ENCODE measurements around the gene PXK.
"Not testable (repeated sequence)": the region's sequence is repeated elsewhere in the genome, so short reads cannot be mapped to it uniquely, and the experiment has no call there.

PXK gene

GRCh38 chr3:58332575-58333188, at the start of gene PXK:
TSS of gene PXK (plus strand) at chr3:58332892. CDS start at chr3:58332989, 97 bp downstream.
- DNase-seq = peak; percentile 93

DNA sequence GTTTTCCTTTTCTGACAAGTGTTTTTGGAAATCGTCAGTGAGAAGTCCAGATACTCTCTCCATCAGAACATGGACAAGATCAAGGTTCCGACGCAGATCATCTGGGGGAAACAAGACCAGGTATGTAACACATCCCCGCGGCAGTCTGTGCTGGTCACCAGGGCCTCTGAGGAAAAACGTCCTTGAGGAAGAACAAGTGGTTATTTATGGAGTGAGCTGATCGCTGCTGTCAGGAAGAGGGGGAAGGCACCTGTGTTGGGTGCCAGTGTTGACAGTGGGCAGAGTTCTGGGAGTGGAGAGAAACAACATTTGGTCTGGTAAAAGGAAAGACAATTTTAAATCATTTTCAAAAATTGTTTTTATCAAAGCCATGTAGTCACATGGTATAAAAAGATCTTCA, 47.4 kb upstream of the PXK start:
- DNase-seq = no peak

- DNase-seq = no peak
These were observed 45.3 kb upstream of the PXK start for GRCh38 chr3:58287354-58287753.

DNA sequence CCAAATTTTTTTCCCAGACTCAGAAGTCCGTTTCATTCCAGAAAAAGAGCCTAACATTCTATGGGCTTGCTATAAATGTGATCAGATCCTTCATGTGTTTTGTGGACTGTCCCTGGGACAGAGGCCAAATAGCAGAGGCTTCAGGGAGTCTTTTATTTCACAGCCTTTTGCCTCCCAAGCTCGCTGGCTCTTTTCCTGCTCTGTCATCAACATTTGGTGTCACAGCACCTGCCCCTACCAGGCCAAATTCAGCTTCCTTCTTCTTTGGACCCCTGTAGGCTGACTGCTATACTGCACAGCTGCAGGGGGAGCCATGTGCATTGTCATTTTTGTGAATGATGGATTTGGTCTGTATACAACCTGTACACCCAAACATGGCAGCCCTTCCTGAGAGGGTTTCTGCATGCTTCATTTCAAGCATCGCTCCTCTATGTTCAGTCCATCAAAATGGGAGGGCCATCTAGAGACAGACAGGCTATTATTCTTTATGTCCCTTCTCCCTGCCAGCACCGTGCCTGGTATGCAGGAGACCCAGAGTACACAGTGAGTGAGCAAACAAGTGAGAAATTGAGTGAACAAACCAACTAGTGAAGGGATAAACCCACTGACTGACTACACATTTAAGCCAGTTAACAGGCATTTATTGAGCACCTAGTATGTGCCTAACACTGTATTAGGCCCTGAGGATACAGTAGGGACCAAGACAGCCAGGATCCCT, 44.5 kb upstream of the PXK start:
- DNase-seq = no peak

DNA sequence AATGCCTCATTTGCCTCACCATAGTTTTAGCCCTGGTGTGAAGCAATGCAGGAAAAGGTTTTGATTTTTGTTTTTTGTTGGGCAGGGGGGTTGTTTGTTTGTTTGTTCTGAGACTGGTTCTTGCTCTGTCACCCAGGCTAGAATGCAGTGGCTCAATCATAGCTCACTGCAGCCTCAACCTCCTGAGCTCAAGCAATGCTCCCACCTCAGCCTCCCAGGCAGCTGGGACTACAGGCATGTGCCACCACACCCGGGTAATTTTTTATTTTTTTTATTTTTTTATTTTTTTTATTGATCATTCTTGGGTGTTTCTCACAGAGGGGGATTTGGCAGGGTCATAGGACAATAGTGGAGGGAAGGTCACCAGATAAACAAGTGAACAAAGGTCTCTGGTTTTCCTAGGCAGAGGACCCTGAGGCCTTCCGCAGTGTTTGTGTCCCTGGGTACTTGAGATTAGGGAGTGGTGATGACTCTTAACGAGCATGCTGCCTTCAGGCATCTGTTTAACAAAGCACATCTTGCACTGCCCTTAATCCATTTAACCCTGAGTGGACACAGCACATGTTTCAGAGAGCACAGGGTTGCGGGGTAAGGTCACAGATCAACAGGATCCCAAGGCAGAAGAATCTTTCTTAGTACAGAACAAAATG, 43.6 kb upstream of the PXK start:
- not testable (repeated sequence) for DNase-seq

GRCh38 chr3:58290446-58290845, 42.2 kb upstream of the PXK start:
- not testable (repeated sequence) for DNase-seq

- no peak for DNase-seq
These were observed 40.9 kb upstream of the PXK start for GRCh38 chr3:58291671-58292338.

DNA sequence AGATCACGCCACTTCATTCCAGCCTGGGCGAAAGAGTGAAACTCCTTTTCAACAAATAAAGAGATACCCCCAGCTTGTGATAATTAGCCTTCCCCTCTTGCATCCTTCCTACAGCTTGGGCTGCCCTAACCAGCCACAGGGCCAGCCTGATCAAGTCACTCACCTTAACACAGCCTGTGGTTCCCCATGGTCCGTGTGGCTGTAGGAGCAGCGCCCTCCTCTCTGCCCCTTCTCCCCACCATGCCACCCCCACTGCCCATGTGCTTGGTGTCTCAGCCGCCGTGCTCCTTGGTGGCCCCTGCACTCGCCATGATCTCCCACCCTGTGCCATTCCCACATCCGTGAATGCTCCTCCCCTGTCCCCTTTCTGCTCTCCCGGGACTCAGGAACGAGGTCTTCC, 39.8 kb upstream of the PXK start:
- DNase-seq = no peak

GRCh38 chr3:58293516-58293915, 39.2 kb upstream of the PXK start:
- no peak for DNase-seq

GRCh38 chr3:58296269-58296668, 36.4 kb upstream of the PXK start:
- no peak for DNase-seq

DNA sequence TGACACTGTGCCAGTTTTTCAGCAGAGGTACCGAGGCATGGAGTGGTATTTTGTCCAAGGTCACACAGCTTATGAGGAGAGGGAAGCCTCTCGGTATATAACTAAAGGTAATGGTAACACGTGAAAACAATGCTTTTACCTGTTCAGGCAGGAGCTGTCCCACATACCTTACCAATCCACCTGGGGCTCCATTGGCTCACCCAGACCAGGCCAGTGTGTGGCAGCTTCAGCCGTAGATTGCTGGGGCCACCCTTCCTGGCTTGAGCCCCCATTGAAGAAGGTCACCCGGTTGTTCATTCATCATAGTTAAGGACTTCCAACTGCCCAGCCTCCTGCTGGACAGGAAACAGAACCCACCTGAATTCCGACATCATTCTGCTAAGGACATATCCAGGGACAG, 35.8 kb upstream of the PXK start:
- DNase-seq = no peak

DNA sequence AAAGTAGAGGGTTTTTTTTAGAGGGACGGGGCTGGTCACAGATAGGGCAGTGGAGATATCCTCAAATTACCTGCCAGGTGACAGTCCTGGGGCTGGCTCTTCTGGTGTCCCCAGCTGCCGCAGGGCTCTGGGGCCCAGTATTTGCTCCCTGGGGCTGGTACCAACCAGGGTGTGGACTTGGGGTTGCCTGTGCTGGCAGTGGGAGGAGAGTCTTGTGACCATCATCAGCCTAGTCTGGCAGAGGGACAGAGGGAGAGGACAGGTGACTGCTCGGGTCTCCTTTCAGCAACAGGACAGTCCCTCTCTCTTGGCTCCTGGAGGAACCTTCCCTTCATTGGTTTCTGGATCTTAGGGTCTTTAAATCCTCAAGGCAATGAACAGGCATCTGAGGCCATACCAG, 34.5 kb upstream of the PXK start:
- no peak for DNase-seq

DNA sequence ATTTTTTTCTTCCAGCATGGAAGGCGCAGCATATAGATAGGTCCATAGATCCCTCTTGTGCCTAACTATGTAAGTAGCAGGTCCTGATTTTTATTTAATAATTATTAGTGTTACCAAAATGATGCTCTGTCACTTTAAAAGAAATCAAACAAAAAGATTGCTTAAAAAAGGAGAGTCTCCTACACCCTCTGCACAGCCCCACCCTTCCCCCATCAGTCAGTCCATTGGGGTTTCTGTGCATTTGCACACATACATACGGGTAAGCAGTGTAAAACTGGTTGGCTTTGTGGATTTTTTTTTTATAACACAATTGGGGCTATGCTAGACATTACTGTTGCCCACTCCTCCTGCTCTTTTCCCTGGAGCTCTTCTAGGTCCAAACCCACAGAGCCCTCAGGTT, 33.6 kb upstream of the PXK start:
- no peak for DNase-seq

DNA sequence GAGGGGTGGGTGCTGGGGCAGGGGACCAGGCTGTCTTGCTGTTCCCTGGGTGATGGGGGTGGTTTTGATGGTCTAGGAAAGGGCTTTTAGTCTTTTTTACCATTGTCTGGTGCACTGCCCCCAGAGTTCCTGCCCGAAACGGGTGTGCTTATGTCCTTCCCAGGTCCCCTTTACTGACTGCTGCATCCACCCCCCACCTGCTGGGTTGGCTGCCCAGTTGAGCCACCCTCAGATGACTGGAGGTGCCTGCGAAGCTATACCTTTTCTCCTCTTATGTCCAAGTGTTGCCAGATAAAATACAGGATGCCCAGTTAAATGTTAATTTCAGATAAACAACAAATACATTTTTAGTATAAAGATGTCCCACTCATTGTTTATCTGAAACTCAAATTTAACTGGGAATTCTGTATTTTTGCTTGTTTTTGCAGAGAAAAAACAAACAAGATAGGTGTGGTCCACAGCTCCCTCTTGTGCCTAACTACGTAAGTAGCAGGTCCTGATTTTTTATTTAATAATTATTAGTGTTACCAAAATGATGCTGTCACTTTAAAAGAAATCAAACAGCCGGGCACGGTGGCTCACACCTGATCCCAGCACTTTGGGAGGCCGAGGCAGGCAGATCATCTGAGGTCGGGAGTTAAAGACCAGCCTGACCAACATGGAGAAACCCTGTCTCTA, 32.7 kb upstream of the PXK start:
- DNase-seq = no peak

GRCh38 chr3:58305882-58306711, 26.6 kb upstream of the PXK start, which contains the start of the genes HTD2 and RPP14:
TSS of gene HTD2 (plus strand) at chr3:58306520. CDS start at chr3:58317614, 11,094 bp downstream.
TSS of gene RPP14 (plus strand) at chr3:58306245. CDS start at chr3:58310330, 4,085 bp downstream.
- peak; percentile 100 for DNase-seq

GRCh38 chr3:58307639-58308215, 25.0 kb upstream of the PXK start:
- DNase-seq = peak; percentile 66

DNA sequence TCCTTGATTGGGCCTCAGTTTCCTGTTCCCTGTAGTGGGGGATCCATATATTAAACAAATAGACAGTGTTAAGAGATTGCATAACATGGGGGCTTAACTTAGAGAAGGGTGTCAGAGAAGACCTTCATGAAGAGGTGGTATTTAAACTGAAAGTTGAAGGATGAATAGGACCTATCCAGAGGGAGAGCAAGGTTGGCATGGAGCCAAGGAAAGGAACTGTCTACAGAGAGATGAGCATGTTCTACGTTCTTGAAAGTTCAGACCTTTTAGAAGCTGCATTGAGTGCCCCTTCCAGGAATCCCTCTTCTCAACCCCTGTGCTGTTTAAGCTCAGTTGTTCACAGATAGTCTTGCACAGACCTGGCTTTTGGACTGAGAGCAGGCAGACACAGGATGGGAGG, 24.0 kb upstream of the PXK start:
- peak; percentile 28 for DNase-seq

GRCh38 chr3:58317811-58318210, 14.9 kb upstream of the PXK start:
- DNase-seq = no peak

GRCh38 chr3:58321791-58322190, 10.9 kb upstream of the PXK start:
- DNase-seq = no peak

GRCh38 chr3:58322793-58323192, 9.9 kb upstream of the PXK start:
- no peak for DNase-seq

GRCh38 chr3:58323529-58324390, 8.9 kb upstream of the PXK start:
- no peak for DNase-seq

Data from activated effector memory CD4-positive, alpha-beta T cell treated with anti-CD3 and anti-CD28 coated beads, Interleukin-2, amount 50 U/mL, for 16 hours (primary cell).